ENCODE results near the gene FOSL1.

GRCh38 chr11:65917077-65917433 lies 16.9 kb upstream of the FOSL1 start:
- TF ChIP-seq CTCF (conservative IDR thresholded peaks at IDR 0.05) (no peak), EZH2 (IDR thresholded peaks at IDR 0.05; ENCODE audit: low read depth) (no peak)
